KMS-11 (cell line): ENCODE results near the gene CYTH3.

ENCODE experiments used
- H2AFZ ChIP-seq: fragments of 200-600 bp; sonication (generic); 2 replicates; pipeline ENCODE4 v1.6.1; 2016; ENCODE audit warnings: antibody characterized with exemption, mixed run types, low read depth
- H3K27ac ChIP-seq: fragments of 200-600 bp; sonication (generic); 2 replicates; pipeline ENCODE4 v1.6.1; 2016; ENCODE audit warnings: mild to moderate bottlenecking, mixed run types
- H3K27me3 ChIP-seq: fragments of 200-600 bp; sonication (generic); 2 replicates; pipeline ENCODE4 v1.6.1; 2017; ENCODE audit warnings: mild to moderate bottlenecking, low read depth, mixed run types, moderate library complexity; ENCODE audit not compliant: insufficient read depth
- H3K36me3 ChIP-seq: fragments of 200-600 bp; sonication (generic); 2 replicates; pipeline ENCODE4 v1.6.1; 2017; ENCODE audit warnings: mild to moderate bottlenecking, mixed run types; ENCODE audit not compliant: insufficient read depth
- H3K4me1 ChIP-seq: fragments of 200-600 bp; sonication (generic); 2 replicates; pipeline ENCODE4 v1.6.1; 2016; ENCODE audit warnings: mild to moderate bottlenecking, low read depth, mixed run types; ENCODE audit not compliant: poor library complexity, severe bottlenecking
- H3K4me2 ChIP-seq: fragments of 200-600 bp; sonication (generic); 2 replicates; pipeline ENCODE4 v1.7.0; 2016; ENCODE audit warnings: mild to moderate bottlenecking, mixed run types
- H3K4me3 ChIP-seq: fragments of 200-600 bp; sonication (generic); IDR thresholded peaks from 2 replicates; pipeline ENCODE4 v1.6.1; 2017; ENCODE audit warnings: low read depth, low read length, mixed read lengths; ENCODE audit not compliant: insufficient read depth
- H3K79me2 ChIP-seq: fragments of 200-600 bp; sonication (generic); 2 replicates; pipeline ENCODE4 v1.6.1; 2016; ENCODE audit warnings: low read depth, mixed run types; ENCODE audit not compliant: insufficient read depth
- H3K9ac ChIP-seq: fragments of 200-600 bp; sonication (generic); 2 replicates; pipeline ENCODE4 v1.6.1; 2016; ENCODE audit warnings: mild to moderate bottlenecking, mixed run types
- H4K20me1 ChIP-seq: fragments of 200-600 bp; sonication (generic); 2 replicates; pipeline ENCODE4 v1.6.1; 2016; ENCODE audit warnings: mild to moderate bottlenecking, mixed run types; ENCODE audit not compliant: insufficient read depth
- CTCF ChIP-seq: fragments of 200-600 bp; sonication (generic); conservative IDR thresholded peaks from 2 replicates; pipeline ENCODE4 v1.6.1; 2017; ENCODE audit warnings: low read depth, mild to moderate bottlenecking, antibody characterized with exemption, low read length, moderate library complexity, mixed read lengths

Gene CYTH3

GRCh38 chr7:6254866-6255265 is 17.6 kb downstream of the CYTH3 start:
- no peaks in the 10 kb centered on the region for H4K20me1 ChIP-seq
- no peak overlapping the region for H3K9ac ChIP-seq
- no peak overlapping the region for H3K4me3 ChIP-seq
- H3K4me2 ChIP-seq, result no peak overlapping the region
- H3K36me3 ChIP-seq, result no peaks in the 10 kb centered on the region
- H3K27me3 ChIP-seq, result no peaks in the 10 kb centered on the region
- no peak overlapping the region for H3K27ac ChIP-seq
- no peak overlapping the region for H2AFZ ChIP-seq
- H3K79me2 ChIP-seq, result peaks cover 3% of the 10 kb centered on the region; the same call in 1 of the 2 replicates
- no peak for TF ChIP-seq CTCF
- peaks cover 28% of the 10 kb centered on the region for H3K4me1 ChIP-seq

DNA sequence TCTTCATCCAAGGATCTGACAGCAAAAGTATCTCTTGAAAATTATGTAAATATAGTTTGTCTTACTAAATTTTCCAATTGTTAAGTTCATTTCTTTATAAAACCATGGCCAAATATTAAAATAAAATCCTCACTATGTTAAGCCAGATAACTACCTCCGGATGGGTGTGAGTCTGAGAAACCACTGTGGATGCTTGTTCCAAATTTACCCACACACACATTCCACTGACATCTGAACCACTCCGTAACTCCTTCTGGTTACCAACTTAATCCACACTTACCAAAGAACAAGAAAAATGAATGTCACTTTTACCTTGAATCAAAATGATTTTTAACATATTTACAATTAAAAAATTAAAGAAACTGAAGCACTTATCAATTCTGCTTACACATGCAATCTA is 19.7 kb downstream of the CYTH3 start:
- Histone ChIP-seq H4K20me1 (no peaks in the 10 kb centered on the region), H3K36me3 (no peaks in the 10 kb centered on the region), H3K4me1 (peaks cover 21% of the 10 kb centered on the region), H3K79me2 (peaks cover 3% of the 10 kb centered on the region; the same call in 1 of the 2 replicates), H2AFZ (no peak overlapping the region), H3K9ac (no peak overlapping the region), H3K4me2 (no peak overlapping the region), H3K27me3 (no peaks in the 10 kb centered on the region), H3K27ac (no peak overlapping the region), H3K4me3 (no peak overlapping the region)
- TF ChIP-seq CTCF, result no peak

DNA sequence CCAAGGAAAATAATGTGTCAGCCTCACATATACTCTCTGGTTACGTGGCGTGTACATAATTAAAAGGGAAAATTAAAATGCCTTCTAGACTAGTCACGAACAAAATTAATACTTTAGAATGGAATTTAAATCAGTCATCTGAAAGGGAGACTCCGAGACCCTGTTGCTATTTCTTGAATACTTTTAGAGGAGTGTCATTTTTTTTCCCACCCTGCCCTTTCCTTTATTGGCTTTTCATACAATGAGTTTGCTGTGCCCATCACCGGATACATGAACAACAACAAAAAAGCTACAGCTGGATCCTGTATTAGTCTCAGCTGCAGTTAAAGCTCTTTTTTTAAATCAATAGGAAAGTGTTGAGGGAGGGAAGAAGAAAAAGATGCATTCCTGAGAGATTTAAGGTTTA is 20.1 kb downstream of the CYTH3 start:
- no peak for TF ChIP-seq CTCF
- no peak overlapping the region for H3K4me2 ChIP-seq
- no peak overlapping the region for H3K9ac ChIP-seq
- no peaks in the 10 kb centered on the region for H3K36me3 ChIP-seq
- H3K79me2 ChIP-seq, result peaks cover 3% of the 10 kb centered on the region; the same call in 1 of the 2 replicates
- no peak overlapping the region for H3K4me3 ChIP-seq
- no peaks in the 10 kb centered on the region for H3K27me3 ChIP-seq
- no peak overlapping the region for H3K27ac ChIP-seq
- no peaks in the 10 kb centered on the region for H4K20me1 ChIP-seq
- H2AFZ ChIP-seq, result no peak overlapping the region
- H3K4me1 ChIP-seq, result peaks cover 18% of the 10 kb centered on the region

DNA sequence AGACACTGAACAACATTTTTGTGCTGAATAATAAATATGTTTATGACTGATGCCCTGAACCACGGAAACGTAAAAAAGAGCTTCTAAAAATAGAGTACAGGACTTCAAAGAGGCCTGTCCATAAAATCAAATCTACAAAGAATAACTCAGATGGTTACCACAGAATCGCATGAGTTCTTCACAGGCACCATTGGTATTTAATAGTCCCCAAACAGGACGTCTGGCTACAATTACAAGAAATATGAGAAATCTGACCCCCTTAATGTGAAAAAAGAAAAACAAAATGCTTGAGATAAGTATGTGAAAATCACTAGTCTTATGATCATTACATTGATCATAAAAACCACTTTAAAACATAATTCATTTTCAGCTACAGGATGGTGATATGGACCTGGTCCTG is 20.8 kb downstream of the CYTH3 start:
- Histone ChIP-seq H3K36me3 (no peaks in the 10 kb centered on the region), H3K27me3 (no peaks in the 10 kb centered on the region), H3K27ac (no peak overlapping the region), H3K9ac (no peak overlapping the region), H4K20me1 (no peaks in the 10 kb centered on the region), H3K79me2 (peaks cover 3% of the 10 kb centered on the region; the same call in 1 of the 2 replicates), H2AFZ (no peak overlapping the region), H3K4me1 (peaks cover 11% of the 10 kb centered on the region), H3K4me2 (no peak overlapping the region), H3K4me3 (no peak overlapping the region)
- no peak for TF ChIP-seq CTCF
